ENCODE results near the gene ARHGDIB.

Gene ARHGDIB

GRCh38 chr12:14961466-14962152, at the start of gene ARHGDIB:
Gene ARHGDIB (minus strand): TSS chr12:14961601. CDS start chr12:14950712, 10,889 bp downstream.
- DNase-seq (ENCODE audit: low read depth in 2 of 2): no peak

GRCh38 chr12:15011162-15011561, 49.8 kb upstream of the ARHGDIB start:
- no peak for DNase-seq (ENCODE audit: low read depth in 2 of 2)

- no peak for DNase-seq (ENCODE audit: low read depth in 2 of 2)
These were observed 46.1 kb upstream of the ARHGDIB start for GRCh38 chr12:15007551-15007950.

GRCh38 chr12:15005064-15005463, 43.7 kb upstream of the ARHGDIB start:
- DNase-seq (ENCODE audit: low read depth in 2 of 2): no peak

- DNase-seq (ENCODE audit: low read depth in 2 of 2): no peak
These were observed 43.0 kb upstream of the ARHGDIB start for GRCh38 chr12:15004421-15004820.

- no peak for DNase-seq (ENCODE audit: low read depth in 2 of 2)
These were observed 40.5 kb upstream of the ARHGDIB start for GRCh38 chr12:15001733-15002382.

- no peak for DNase-seq (ENCODE audit: low read depth in 2 of 2)
These were observed 39.2 kb upstream of the ARHGDIB start for GRCh38 chr12:15000575-15000974.

- no peak for DNase-seq (ENCODE audit: low read depth in 2 of 2)
These were observed 38.4 kb upstream of the ARHGDIB start for GRCh38 chr12:14999695-15000365.

GRCh38 chr12:14999021-14999694, 37.8 kb upstream of the ARHGDIB start:
- DNase-seq (ENCODE audit: low read depth in 2 of 2): peak; percentile 69 to 82

- DNase-seq (ENCODE audit: low read depth in 2 of 2): no peak
These were observed 36.6 kb upstream of the ARHGDIB start for GRCh38 chr12:14997998-14998397.

- DNase-seq (ENCODE audit: low read depth in 2 of 2): peak; percentile 21 to 29
These were observed 34.4 kb upstream of the ARHGDIB start for GRCh38 chr12:14995583-14996425.

- no peak for DNase-seq (ENCODE audit: low read depth in 2 of 2)
These were observed 33.2 kb upstream of the ARHGDIB start for GRCh38 chr12:14994610-14995009.

- no peak for DNase-seq (ENCODE audit: low read depth in 2 of 2)
These were observed 32.3 kb upstream of the ARHGDIB start for GRCh38 chr12:14993537-14994266.

GRCh38 chr12:14993117-14993516, 31.7 kb upstream of the ARHGDIB start:
- DNase-seq (ENCODE audit: low read depth in 2 of 2): no peak

- DNase-seq (ENCODE audit: low read depth in 2 of 2): no peak
These were observed 31.3 kb upstream of the ARHGDIB start for GRCh38 chr12:14992673-14993072.

GRCh38 chr12:14991069-14991468, 29.7 kb upstream of the ARHGDIB start:
- DNase-seq (ENCODE audit: low read depth in 2 of 2): no peak

GRCh38 chr12:14989790-14990189, 28.4 kb upstream of the ARHGDIB start:
- DNase-seq (ENCODE audit: low read depth in 2 of 2): no peak

GRCh38 chr12:14988035-14988434, 26.6 kb upstream of the ARHGDIB start:
- no peak for DNase-seq (ENCODE audit: low read depth in 2 of 2)

- no peak for DNase-seq (ENCODE audit: low read depth in 2 of 2)
These were observed 25.0 kb upstream of the ARHGDIB start for GRCh38 chr12:14986449-14986848.

- DNase-seq (ENCODE audit: low read depth in 2 of 2): no peak
These were observed 23.4 kb upstream of the ARHGDIB start for GRCh38 chr12:14984766-14985285.

Measured in fibroblast of skin of left biceps (primary cell).